GM18870 (cell line): Measurements from ENCODE around the gene ZNF182.
A peak's percentile ranks its signal among the peaks of the same experiment; 100 is the strongest.
"Not testable (repeated sequence)": the region's sequence is repeated elsewhere in the genome, so short reads cannot be mapped to it uniquely, and the experiment has no call there.

Experiments
- ATAC-seq: cut with Tn5 transposase; IDR thresholded peaks from one replicate; pipeline ENCODE4 v1.9.1; 2021; ENCODE audit warnings: moderate library complexity; ENCODE audit not compliant: unreplicated experiment

Gene ZNF182

GRCh38 chrX:48003758-48004457 is at the start of gene ZNF182:
Gene ZNF182 (minus strand): TSS chrX:48003989. CDS start chrX:48002609, 1,380 bp downstream.
- peak; percentile 80 for ATAC-seq

GRCh38 chrX:48046846-48047245 is 43.1 kb upstream of the ZNF182 start:
- no peak for ATAC-seq

- no peak for ATAC-seq
Measured at GRCh38 chrX:48045410-48046311, 41.9 kb upstream of the ZNF182 start.

- no peak for ATAC-seq
Measured at GRCh38 chrX:48043056-48043455, 39.3 kb upstream of the ZNF182 start.

GRCh38 chrX:48035891-48036290 is 32.1 kb upstream of the ZNF182 start:
- no peak for ATAC-seq

DNA sequence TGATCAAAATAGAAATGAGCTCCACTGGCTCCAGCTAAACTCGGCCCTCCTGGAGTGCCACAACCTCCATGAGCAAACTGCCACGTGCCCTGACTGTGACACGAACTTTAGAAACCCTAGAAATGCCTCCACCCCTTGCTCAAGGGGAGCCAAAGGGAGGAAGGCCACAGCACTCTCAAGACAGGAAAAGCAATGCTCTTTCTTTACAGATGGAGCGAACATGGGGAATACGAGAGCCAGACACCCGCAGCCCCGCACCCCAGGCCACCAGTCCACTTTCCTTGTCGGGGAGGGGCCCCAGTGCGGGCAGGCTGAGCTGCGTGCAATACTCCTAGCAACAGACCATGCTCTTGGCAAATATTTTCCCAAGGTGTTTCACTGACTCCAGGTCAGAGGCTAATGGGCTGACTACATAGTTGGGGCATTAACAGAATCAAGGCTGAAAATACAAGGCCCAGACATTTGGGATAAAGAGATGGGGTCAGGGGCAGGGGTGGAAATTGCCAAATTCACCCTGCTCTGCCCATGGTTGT is 26.9 kb upstream of the ZNF182 start:
- ATAC-seq, result not testable (repeated sequence)

GRCh38 chrX:48030237-48030636 is 26.4 kb upstream of the ZNF182 start:
- no peak for ATAC-seq

- no peak for ATAC-seq
Measured at GRCh38 chrX:48028091-48028490, 24.3 kb upstream of the ZNF182 start.

DNA sequence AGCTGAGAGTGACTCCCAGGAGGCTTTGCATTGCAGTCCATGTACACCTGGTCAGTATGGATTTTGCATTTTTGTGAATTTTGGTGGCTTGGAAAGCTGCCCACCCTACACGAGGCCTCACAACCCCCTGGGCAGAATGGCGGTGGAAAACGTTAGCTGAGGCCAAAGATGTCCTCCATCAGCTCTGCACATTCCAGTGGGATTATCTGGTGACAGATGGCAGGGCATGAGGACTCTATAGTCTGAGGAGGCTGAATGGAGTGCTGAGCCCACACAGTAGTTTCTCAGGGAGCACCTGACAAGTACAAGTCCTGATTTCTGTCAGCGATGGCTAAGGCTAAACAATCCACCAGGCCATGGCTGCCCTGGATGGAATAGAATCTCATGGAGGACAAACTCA is 23.8 kb upstream of the ZNF182 start:
- not testable (repeated sequence) for ATAC-seq

DNA sequence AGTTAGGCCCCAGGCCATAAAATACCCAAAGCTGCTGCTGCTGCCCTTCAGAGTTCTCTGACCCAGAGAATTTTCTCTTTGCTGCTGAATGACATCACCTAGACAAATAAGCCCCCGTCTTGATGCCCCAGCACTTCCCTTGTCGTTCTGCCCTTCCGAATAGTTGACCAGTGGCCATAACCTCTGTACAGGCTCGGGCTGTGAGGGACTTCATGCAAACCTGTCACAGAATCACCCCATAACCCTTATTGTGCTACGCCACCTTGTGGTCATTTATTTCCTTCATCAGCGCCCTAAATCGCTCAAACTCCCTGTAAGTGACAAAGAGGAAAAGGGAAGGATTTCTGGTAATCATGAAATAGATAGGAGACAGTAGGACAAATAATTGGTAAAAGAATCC is 21.8 kb upstream of the ZNF182 start:
- ATAC-seq, result peak; percentile 44

DNA sequence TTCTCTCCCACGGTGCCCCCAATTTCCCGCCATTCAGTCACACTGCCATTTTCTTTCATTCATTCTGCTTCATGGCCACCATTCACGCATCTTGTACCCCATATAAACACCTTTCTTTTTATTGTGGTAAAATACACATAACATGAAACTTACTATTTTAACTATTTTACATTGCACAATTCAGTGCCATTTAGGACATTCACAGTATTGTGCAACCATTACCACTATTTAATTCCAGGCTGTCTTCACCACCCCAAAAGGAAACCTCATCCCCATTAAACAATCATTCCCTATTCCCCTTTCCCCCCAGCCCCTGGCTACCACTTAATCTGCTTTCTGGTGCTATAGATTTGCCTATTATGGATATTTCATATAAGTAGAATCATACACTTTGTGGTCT is 18.9 kb upstream of the ZNF182 start:
- ATAC-seq, result no peak

DNA sequence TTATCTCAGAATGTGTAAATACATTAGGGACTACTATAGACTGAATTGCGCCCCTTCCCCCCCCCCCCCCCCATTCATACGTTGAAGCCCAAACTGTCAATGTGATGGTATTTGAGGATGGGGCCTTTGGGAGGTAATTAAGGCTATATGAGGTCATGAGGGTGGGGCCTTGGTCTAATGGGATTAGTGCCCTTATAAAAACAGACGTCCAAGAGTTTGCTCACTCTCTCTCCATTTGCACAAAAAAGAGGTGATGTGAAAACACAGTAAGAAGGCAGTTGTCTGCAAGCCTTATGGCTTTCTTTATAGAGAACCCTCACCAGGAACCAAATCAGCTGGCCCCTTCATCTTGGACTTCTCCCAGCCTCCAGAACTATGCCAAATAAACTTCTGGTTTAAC is 18.3 kb upstream of the ZNF182 start:
- ATAC-seq, result no peak

DNA sequence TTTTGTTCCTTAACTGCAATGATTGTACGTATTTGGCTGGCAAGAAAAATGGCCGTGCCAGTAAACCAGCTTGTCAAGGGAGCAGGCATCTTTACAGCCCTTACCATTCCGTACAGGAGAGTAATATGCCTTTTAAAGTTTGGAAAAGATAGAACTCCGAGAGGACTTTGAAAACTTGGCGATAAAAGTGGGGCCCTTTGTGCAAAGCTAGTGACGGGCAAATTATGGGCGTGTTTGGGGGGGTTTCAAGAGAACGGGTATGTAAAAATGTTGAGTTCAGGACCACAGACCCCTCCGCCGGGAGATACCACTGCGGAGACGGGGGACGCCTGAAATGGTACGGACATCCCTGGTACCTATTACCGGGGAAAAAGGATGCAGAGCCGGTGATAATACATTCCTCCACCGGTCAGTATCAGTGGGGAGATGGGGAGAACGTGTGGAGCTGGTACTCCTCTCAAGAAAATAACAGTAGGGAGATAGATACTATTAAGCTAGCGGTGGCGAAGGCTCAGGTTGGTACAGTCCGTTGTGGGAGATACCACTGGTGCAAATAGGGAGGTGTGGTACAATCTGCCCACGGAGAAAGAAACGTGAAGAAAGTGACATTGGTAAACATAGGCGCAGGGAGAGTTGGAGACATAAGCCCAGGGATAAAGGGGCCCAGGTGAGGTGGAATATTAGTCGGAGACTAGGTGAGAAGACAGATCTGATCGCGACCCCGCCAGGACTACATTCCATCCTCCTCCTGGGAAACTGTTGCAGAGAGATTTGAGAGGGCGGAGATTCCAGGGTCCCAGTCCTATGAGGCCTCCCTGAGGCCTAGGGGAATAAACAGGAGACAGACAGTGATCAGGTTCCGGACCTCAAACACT is 17.5 kb upstream of the ZNF182 start:
- peak; percentile 59 for ATAC-seq

DNA sequence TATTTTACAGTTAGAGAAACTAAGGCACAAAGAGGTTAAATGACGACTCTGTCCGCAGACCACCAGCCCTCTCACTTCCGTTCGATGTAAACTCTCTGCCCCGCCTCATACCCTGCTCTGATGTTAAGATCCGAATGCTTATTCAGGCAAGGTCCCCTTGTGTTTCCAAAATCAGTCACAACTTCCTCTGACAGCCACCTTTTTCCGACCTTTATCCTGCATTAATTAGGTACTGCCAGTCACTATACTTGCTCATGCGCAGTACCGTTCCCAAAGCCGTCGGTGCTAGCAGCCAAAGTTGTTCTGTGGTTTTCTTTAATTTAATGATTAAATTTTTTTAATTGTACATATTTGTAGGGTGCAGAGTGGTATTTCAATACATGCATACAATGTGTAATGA is 16.7 kb upstream of the ZNF182 start:
- ATAC-seq, result not testable (repeated sequence)

DNA sequence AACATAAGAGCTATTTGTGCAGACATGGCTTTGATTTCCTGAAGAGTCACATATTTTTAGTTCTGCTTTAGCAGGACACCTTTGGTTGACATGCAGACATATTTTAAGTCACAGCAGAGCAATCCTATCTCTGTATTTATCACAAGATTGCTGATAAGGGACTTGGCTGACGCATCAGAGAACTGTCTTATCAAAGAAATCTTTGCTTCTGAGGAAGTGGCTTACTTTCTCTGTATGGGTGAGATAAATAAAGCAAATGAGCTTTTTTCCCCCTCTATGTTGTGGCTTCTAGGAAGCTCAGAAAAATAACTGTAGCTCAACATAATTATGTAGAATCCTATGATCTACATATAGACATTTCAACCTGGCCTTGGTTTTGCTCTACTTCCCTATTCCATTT is 16.1 kb upstream of the ZNF182 start:
- not testable (repeated sequence) for ATAC-seq

DNA sequence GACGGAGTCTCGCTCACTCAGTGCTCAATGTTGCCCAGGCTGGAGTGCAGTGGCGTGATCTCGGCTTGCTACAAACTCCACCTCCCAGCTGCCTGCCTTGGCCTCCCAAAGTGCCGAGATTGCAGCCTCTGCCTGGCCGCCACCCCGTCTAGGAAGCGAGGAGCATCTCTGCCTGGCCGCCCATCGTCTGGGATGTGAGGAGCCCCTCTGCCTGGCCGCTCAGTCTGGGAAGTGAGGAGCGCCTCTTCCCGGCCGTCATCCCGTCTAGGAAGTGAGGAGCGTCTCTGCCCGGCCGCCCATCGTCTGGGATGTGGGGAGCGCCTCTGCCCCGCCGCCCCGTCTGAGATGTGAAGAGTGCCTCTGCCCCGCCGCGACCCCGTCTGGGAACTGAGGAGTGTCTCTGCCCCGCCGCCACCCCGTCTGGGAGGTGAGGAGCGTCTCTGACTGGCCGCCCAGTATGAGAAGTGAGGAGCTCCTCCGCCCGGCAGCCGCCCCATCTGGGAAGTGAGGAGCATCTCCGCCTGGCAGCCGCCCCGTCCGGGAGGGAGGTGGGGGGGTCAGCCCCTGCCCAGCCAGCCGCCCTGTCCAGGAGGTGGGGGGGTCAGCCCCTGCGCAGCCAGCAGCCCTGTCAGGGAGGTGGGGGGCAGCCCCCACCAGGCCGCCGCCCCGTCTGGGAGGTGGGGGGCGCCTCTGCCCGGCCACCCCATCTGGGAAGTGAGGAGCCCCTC is 13.0 kb upstream of the ZNF182 start:
- ATAC-seq, result not testable (repeated sequence)

GRCh38 chrX:48009445-48009960 is 5.7 kb upstream of the ZNF182 start:
- not testable (repeated sequence) for ATAC-seq

GRCh38 chrX:48006688-48007087 is 2.9 kb upstream of the ZNF182 start, which contains the start of gene SPACA5:
Gene SPACA5 (plus strand): TSS chrX:48006988. CDS start chrX:48007803, 815 bp downstream.
- ATAC-seq, result not testable (repeated sequence)

DNA sequence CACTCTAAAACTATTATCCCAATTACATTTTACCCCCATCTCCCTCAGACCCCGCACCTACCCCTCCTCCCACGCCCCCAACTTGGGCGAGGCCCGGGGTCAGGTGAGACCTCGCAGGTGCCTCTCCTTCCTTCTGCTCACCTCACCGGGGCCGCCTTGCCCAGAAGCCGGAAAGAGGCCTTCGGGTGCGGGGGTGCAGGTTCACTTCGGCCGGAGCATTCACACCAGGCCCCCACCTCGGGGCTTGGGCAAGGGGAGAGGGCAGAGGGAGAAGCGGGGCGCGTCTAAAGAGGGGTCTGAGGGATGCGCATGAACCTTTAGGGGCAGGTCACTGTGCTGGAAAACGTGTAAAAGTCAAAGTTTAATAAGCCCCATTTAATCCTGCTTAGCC is 427 bp downstream of the ZNF182 start:
- ATAC-seq, result no peak

DNA sequence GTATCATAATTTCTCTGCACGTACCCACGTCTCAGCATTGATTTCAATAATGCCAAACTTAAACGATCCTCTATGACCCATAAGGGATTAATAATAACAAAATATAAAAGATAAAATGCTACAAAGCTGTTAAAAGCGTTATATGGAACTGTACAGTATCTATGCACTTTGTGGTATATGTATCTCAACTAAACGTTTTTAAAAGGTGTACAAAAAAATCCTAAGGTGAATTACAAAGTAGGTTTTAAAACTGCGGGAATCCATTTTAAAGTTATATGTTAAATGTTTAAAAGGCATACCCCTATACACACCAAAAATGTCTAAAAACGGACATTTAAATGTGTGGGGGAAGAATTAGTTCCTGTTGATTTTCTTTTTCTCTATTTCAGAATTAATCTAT is 860 bp downstream of the ZNF182 start:
- no peak for ATAC-seq
